ENCODE measurements around the gene JAGN1. TPM values are rescaled to one million over a fixed set of nuclear protein-coding genes. Genes with fewer than 3 reads are reported as not detected.
"Not testable (repeated sequence)": the region's sequence is repeated elsewhere in the genome, so short reads cannot be mapped to it uniquely, and the experiment has no call there.

The JAGN1 gene
- total RNA-seq, 6 experiments from 2014 or later = 20.5 to 40.6 (median 26.5) TPM

GRCh38 chr3:9866639-9867038, 23.8 kb upstream of the JAGN1 start:
- intact Hi-C loops (cut with DNase I) = no loop called here
- DNase-seq = no peak
- no peak overlapping the region for H3K27ac ChIP-seq
- no peak for ATAC-seq
- no peaks in the 10 kb centered on the region for H3K36me3 ChIP-seq
- 84% methylated on average over 5 of the region's 8 CpGs for WGBS (ENCODE audit: insufficient coverage, low coverage, low lambda C conversion rate, missing lambda C conversion rate)
- no peaks in the 10 kb centered on the region for H3K27me3 ChIP-seq
- no peaks in the 10 kb centered on the region for H3K4me1 ChIP-seq
- no peaks in the 10 kb centered on the region for H3K9me3 ChIP-seq
- no peak overlapping the region for H3K4me3 ChIP-seq
- no peak for TF ChIP-seq POLR2A (IDR thresholded peaks at IDR 0.05)
- TF ChIP-seq, protein P1, sequence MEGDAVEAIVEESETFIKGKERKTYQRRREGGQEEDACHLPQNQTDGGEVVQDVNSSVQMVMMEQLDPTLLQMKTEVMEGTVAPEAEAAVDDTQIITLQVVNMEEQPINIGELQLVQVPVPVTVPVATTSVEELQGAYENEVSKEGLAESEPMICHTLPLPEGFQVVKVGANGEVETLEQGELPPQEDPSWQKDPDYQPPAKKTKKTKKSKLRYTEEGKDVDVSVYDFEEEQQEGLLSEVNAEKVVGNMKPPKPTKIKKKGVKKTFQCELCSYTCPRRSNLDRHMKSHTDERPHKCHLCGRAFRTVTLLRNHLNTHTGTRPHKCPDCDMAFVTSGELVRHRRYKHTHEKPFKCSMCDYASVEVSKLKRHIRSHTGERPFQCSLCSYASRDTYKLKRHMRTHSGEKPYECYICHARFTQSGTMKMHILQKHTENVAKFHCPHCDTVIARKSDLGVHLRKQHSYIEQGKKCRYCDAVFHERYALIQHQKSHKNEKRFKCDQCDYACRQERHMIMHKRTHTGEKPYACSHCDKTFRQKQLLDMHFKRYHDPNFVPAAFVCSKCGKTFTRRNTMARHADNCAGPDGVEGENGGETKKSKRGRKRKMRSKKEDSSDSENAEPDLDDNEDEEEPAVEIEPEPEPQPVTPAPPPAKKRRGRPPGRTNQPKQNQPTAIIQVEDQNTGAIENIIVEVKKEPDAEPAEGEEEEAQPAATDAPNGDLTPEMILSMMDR (IDR thresholded peaks at IDR 0.05) = no peak

DNA sequence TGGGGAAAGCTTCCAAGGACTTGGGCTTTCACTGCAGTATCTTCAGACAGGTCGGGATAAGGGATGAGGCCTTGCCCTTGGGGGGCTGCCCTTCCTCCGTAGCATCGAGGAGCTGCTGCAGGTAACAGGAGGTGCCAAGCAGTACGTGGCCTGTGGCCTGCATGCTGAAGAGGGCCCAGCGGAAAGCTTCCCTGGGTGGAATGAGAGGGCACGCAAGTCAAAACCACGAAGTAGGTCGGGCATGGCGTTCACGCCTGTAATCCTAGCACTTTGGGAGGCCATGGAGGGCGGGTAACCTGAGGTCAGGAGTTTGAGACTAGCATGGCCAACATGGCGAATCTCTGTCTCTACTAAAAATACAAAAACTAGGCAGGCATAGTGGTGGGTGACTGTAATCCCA, 23.3 kb upstream of the JAGN1 start:
- 100% methylated on average over 1 of the region's 12 CpGs for WGBS (ENCODE audit: insufficient coverage, low coverage, low lambda C conversion rate, missing lambda C conversion rate)
- intact Hi-C loops (cut with DNase I) = no loop called here

DNA sequence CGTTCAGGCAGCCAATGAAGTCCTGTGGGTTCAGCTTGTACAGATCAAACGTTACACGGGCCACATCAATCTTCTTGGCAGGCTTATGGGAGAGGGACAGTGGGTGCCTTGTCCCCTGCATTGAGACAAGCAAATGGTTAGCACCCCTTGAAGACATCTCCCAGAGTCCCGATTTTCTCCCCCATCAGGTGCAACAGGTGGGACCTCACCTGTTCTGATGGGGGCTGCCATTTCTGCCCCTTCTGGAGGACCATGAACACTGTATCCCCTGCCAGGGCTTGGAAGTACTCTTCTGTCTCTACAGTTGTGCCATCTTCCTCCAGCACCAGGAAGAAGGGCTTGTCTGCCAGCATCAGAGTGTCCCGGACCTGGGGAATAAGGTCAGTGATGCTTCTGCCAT, 20.5 kb upstream of the JAGN1 start:
- intact Hi-C loops (cut with DNase I) = no loop called here
- no CpG with 5 or more reads among the region's 5 CpGs for WGBS (ENCODE audit: insufficient coverage, low coverage, low lambda C conversion rate, missing lambda C conversion rate)
- no peak for TF ChIP-seq POLR2A (IDR thresholded peaks at IDR 0.05)
- TF ChIP-seq, protein P1 (IDR thresholded peaks at IDR 0.05) = no peak
- Histone ChIP-seq H3K9me3 (no peaks in the 10 kb centered on the region), H3K4me3 (no peak overlapping the region), H3K27ac (no peak overlapping the region), H3K4me1 (no peaks in the 10 kb centered on the region), H3K27me3 (no peaks in the 10 kb centered on the region), H3K36me3 (no peaks in the 10 kb centered on the region)
- ATAC-seq (no peak), DNase-seq (no peak)

More for the DNA sequence above, 23.3 kb upstream of the JAGN1 start:
- Histone ChIP-seq H3K4me3 (no peak overlapping the region), H3K27ac (no peak overlapping the region), H3K27me3 (no peaks in the 10 kb centered on the region), H3K4me1 (no peaks in the 10 kb centered on the region), H3K9me3 (no peaks in the 10 kb centered on the region), H3K36me3 (no peaks in the 10 kb centered on the region)
- DNase-seq (no peak), ATAC-seq (no peak)
- no peak for TF ChIP-seq POLR2A (IDR thresholded peaks at IDR 0.05)
- TF ChIP-seq, protein P1 (IDR thresholded peaks at IDR 0.05) = no peak

DNA sequence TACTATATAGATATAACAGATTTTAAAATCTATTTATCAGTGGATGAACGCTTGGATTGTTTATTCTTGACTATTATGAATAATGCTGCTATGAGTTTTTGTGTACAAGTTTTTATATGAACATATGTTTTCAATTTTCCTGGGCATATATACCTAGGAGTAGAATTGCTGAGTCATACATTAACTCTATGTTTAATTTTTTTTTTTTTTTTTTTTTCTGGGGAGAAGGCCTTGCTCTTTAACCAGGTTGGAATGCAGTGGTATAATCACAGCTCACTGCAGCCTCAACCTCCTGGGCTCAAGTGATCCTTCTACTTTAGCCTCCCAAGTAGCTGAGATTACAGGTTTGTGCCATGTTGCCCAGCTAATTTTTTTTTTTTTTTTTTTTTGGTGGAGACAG, 19.4 kb upstream of the JAGN1 start:
- no peak for ATAC-seq
- no peak overlapping the region for H3K4me3 ChIP-seq
- TF ChIP-seq, protein P1 (IDR thresholded peaks at IDR 0.05) = no peak
- TF ChIP-seq POLR2A (IDR thresholded peaks at IDR 0.05) = no peak

GRCh38 chr3:9872067-9872466, 18.3 kb upstream of the JAGN1 start:
- H3K27me3 ChIP-seq; DNase-seq; H3K4me1 ChIP-seq; ATAC-seq; H3K27ac ChIP-seq; H3K4me3 ChIP-seq; intact Hi-C loops (cut with DNase I); H3K9me3 ChIP-seq; H3K36me3 ChIP-seq: not testable (repeated sequence)
- WGBS (ENCODE audit: insufficient coverage, low coverage, low lambda C conversion rate, missing lambda C conversion rate) = 97% methylated on average over 5 of the region's 5 CpGs

More for the DNA sequence above, 19.4 kb upstream of the JAGN1 start:
- no peaks in the 10 kb centered on the region for H3K27me3 ChIP-seq
- DNase-seq = no peak
- 40% methylated on average over 1 of the region's 1 CpG for WGBS (ENCODE audit: insufficient coverage, low coverage, low lambda C conversion rate, missing lambda C conversion rate)
- intact Hi-C loops (cut with DNase I) = no loop called here
- no peaks in the 10 kb centered on the region for H3K36me3 ChIP-seq
- no peak overlapping the region for H3K27ac ChIP-seq
- no peaks in the 10 kb centered on the region for H3K4me1 ChIP-seq
- no peaks in the 10 kb centered on the region for H3K9me3 ChIP-seq
